Fibroblast of lung (primary cell): ENCODE data around the gene PTBP2. TPM values are rescaled to one million over a fixed set of nuclear protein-coding genes. Genes with fewer than 3 reads are reported as not detected.
A peak's percentile ranks its signal among the peaks of the same experiment; 100 is the strongest.

ENCODE experiments used
- DNase-seq, 2 donors: peaks; one replicate each; pipeline versions ENCODE4 v3.0.0 to v3.0.0-alpha.2; 2010; ENCODE audit warnings: low read depth in 2 of 2
- H2AFZ ChIP-seq: 2 replicates; pipeline ENCODE4 v1.5.1; 2012; ENCODE audit warnings: low read length, control low read depth, inconsistent platforms
- H3K27ac ChIP-seq: 2 replicates; pipeline ENCODE4 v1.5.1; 2011; ENCODE audit warnings: low read length, control low read depth; ENCODE audit not compliant: insufficient read depth
- H3K27me3 ChIP-seq: 2 replicates; pipeline ENCODE4 v1.5.1; 2011; ENCODE audit warnings: mild to moderate bottlenecking, low read length; ENCODE audit not compliant: control insufficient read depth, insufficient read depth
- H3K36me3 ChIP-seq: 2 replicates; pipeline ENCODE4 v1.5.1; 2011; ENCODE audit warnings: low read length; ENCODE audit not compliant: control insufficient read depth, insufficient read depth
- H3K4me1 ChIP-seq: 2 replicates; pipeline ENCODE4 v1.5.1; 2011; ENCODE audit warnings: low read length; ENCODE audit not compliant: control insufficient read depth, insufficient read depth; ENCODE audit errors: extremely low read depth
- H3K4me2 ChIP-seq: 2 replicates; pipeline ENCODE4 v1.5.1; 2011; ENCODE audit warnings: low read length, control low read depth; ENCODE audit not compliant: insufficient read depth; ENCODE audit errors: extremely low read depth
- H3K4me3 ChIP-seq, 4 experiments: fragments of 200-600 bp in 1 of 4; sonication (generic) in 1 of 4; replicated peaks in 1 of 4; 2 replicates each; pipeline ENCODE4 v1.5.1; 2011 to 2016; ENCODE audit warnings: low read length in 4 of 4, low read depth in 3 of 4, mild to moderate bottlenecking in 3 of 4, control low read depth in 2 of 4, inconsistent platforms in 1 of 4, mixed read lengths in 1 of 4; ENCODE audit not compliant: insufficient read depth in 1 of 4; ENCODE audit errors: control extremely low read depth in 1 of 4
- H3K79me2 ChIP-seq: 2 replicates; pipeline ENCODE4 v1.5.1; 2012; ENCODE audit warnings: mild to moderate bottlenecking, low read length, inconsistent platforms; ENCODE audit not compliant: control insufficient read depth, insufficient read depth
- H3K9ac ChIP-seq: 2 replicates; pipeline ENCODE4 v1.5.1; 2011; ENCODE audit warnings: mild to moderate bottlenecking, low read length, control low read depth; ENCODE audit not compliant: insufficient read depth
- H3K9me3 ChIP-seq: 2 replicates; pipeline ENCODE4 v1.5.1; 2012; ENCODE audit warnings: low read depth, low read length; ENCODE audit not compliant: control insufficient read depth, insufficient read depth
- H4K20me1 ChIP-seq: 2 replicates; pipeline ENCODE4 v1.5.1; 2011; ENCODE audit warnings: low read length; ENCODE audit not compliant: control insufficient read depth, insufficient read depth; ENCODE audit errors: extremely low read depth
- CTCF ChIP-seq, 2 donors: IDR thresholded peaks in 1 of 2; conservative IDR thresholded peaks in 1 of 2; 1 replicate in 1 of 2; 2 replicates in 1 of 2; pipeline ENCODE4 v1.5.1; 2011 to 2012; ENCODE audit warnings: low read length in 2 of 2, control low read depth in 1 of 2, inconsistent platforms in 1 of 2, low read depth in 1 of 2, mild to moderate bottlenecking in 1 of 2
- EZH2 ChIP-seq: IDR thresholded peaks from 2 replicates; pipeline ENCODE4 v1.5.1; 2012; ENCODE audit warnings: low read length, control low read depth, mild to moderate bottlenecking; ENCODE audit errors: missing control alignments
- polyA plus RNA-seq, 2 donors: library from polyadenylated mRNA; depleted of rRNA in 1 of 2; stranded (reverse) in 1 of 2; unstranded in 1 of 2; fragments of >200 nt; gene quantifications; 2 replicates each; pipeline ENCODE4 v1.2.1, GENCODE V29; 2011 to 2012; ENCODE audit warnings: missing spikeins in 1 of 2
- total RNA-seq: library from RNA; depleted of rRNA; stranded (reverse); fragments of >200 nt; gene quantifications from 2 replicates; pipeline ENCODE4 v1.2.1, GENCODE V29; 2014

The PTBP2 gene
- total and polyA plus RNA-seq, 2 donors (not counting 1 experiment from before 2014, with no cell fraction given): 19.7 to 24.6 TPM

GRCh38 chr1:96730574-96731298 is 9.2 kb downstream of the PTBP2 start:
- Histone ChIP-seq H3K4me1 (no peaks in the 10 kb centered on the region), H3K27me3 (no peaks in the 10 kb centered on the region), H3K79me2 (peaks cover 91% of the 10 kb centered on the region), H3K36me3 (no peaks in the 10 kb centered on the region), H2AFZ (no peak overlapping the region), H3K27ac (no peak overlapping the region), H3K4me3 (no peak overlapping the region), H3K4me2 (no peak overlapping the region), H3K9me3 (no peaks in the 10 kb centered on the region), H3K9ac (no peak overlapping the region), H4K20me1 (no peaks in the 10 kb centered on the region)
- DNase-seq: peak in 1 of 2 donors; percentile 44
- TF ChIP-seq EZH2 (no peak), CTCF (conservative IDR thresholded peaks at IDR 0.05 in 1 of 2, IDR thresholded peaks at IDR 0.05 in 1 of 2; ENCODE audit: low read depth in 1 of 2, low read length in 2 of 2) (no peak)

DNA sequence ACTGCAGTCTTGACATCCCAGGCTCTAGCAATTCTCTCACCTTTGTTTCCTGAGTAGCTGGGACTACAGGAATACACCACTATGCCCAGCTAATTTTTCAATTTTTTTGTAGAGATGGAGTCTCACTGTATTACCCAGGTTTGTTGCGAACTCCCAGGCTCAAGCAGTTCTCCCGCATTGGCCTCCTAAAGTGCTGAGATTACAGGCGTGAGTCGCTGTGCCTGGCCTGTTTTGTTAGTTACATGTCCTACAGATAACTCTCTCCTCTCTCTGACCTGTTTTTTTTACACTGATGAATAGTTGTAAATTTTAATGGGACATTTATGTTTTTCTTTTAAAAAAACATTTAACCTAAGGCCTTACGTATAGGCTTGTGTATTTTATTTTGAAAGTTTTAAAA is 19.8 kb downstream of the PTBP2 start:
- H3K4me2 ChIP-seq: no peak overlapping the region
- peak in 1 of 2 donors; percentile 19 for DNase-seq
- H3K4me3 ChIP-seq: no peak overlapping the region
- no peaks in the 10 kb centered on the region for H3K27me3 ChIP-seq
- TF ChIP-seq EZH2: no peak
- TF ChIP-seq CTCF (conservative IDR thresholded peaks at IDR 0.05 in 1 of 2, IDR thresholded peaks at IDR 0.05 in 1 of 2; ENCODE audit: low read depth in 1 of 2, low read length in 2 of 2): no peak
- H3K36me3 ChIP-seq: peaks cover 2% of the 10 kb centered on the region
- no peak overlapping the region for H3K27ac ChIP-seq
- no peak overlapping the region for H3K9ac ChIP-seq
- H3K4me1 ChIP-seq: no peaks in the 10 kb centered on the region
- H3K79me2 ChIP-seq: peaks cover 92% of the 10 kb centered on the region
- H4K20me1 ChIP-seq: no peaks in the 10 kb centered on the region
- H3K9me3 ChIP-seq: no peaks in the 10 kb centered on the region
- H2AFZ ChIP-seq: no peak overlapping the region

- DNase-seq: no peak
- Histone ChIP-seq H3K4me3 (no peak overlapping the region), H4K20me1 (no peaks in the 10 kb centered on the region), H3K4me2 (no peak overlapping the region), H3K9me3 (no peaks in the 10 kb centered on the region), H2AFZ (no peak overlapping the region), H3K79me2 (peaks cover 89% of the 10 kb centered on the region), H3K27me3 (no peaks in the 10 kb centered on the region), H3K4me1 (no peaks in the 10 kb centered on the region), H3K36me3 (no peaks in the 10 kb centered on the region), H3K27ac (no peak overlapping the region), H3K9ac (no peak overlapping the region)
- no peak for TF ChIP-seq CTCF (conservative IDR thresholded peaks at IDR 0.05 in 1 of 2, IDR thresholded peaks at IDR 0.05 in 1 of 2; ENCODE audit: low read depth in 1 of 2, low read length in 2 of 2)
- TF ChIP-seq EZH2: no peak
These were observed 25.1 kb downstream of the PTBP2 start for GRCh38 chr1:96746440-96747420.
